Suprapubic skin (tissue), 4 donors: ENCODE data around the gene ATXN1. TPM values are rescaled to one million over a fixed set of nuclear protein-coding genes. Genes with fewer than 3 reads are reported as not detected.

Source experiments
- DNase-seq, 2 donors: peaks; one replicate each; pipeline ENCODE4 v3.0.0-alpha.2; 2019; ENCODE audit warnings: low spot score in 2 of 2
- H3K27ac ChIP-seq: fragments of 200-600 bp; sonication (generic); one replicate; pipeline ENCODE4 v1.5.1; 2019
- H3K27me3 ChIP-seq: fragments of 200-600 bp; sonication (generic); one replicate; pipeline ENCODE4 v1.5.1; 2019
- H3K36me3 ChIP-seq: fragments of 200-600 bp; sonication (generic); one replicate; pipeline ENCODE4 v1.5.1; 2019
- H3K4me1 ChIP-seq: fragments of 200-600 bp; sonication (generic); one replicate; pipeline ENCODE4 v1.5.1; 2019
- H3K4me3 ChIP-seq: fragments of 200-600 bp; sonication (generic); one replicate; pipeline ENCODE4 v1.5.1; 2019; ENCODE audit warnings: mild to moderate bottlenecking
- H3K9me3 ChIP-seq: fragments of 200-600 bp; sonication (generic); one replicate; pipeline ENCODE4 v1.5.1; 2019
- CTCF ChIP-seq, 2 donors: fragments of 200-600 bp in 1 of 2; fragments of 450-650 bp in 1 of 2; sonication (generic) in 1 of 2; IDR thresholded peaks; one replicate each; pipeline ENCODE4 v1.5.1; 2016 to 2019; ENCODE audit warnings: antibody characterized with exemption in 2 of 2, mild to moderate bottlenecking in 1 of 2, moderate library complexity in 1 of 2
- EP300 ChIP-seq: sonication (generic); formaldehyde crosslinking; IDR thresholded peaks from one replicate; pipeline ENCODE4 v1.6.1; 2017; ENCODE audit warnings: antibody characterized with exemption
- POLR2A ChIP-seq, 2 donors: fragments of 450-650 bp; IDR thresholded peaks; one replicate each; pipeline ENCODE4 v1.6.1; 2017; ENCODE audit warnings: antibody characterized with exemption in 2 of 2, mild to moderate bottlenecking in 2 of 2, moderate library complexity in 2 of 2
- POLR2AphosphoS5 ChIP-seq, 3 donors: sonication (generic); formaldehyde crosslinking; IDR thresholded peaks; one replicate each; pipeline ENCODE4 v1.6.1; 2017; ENCODE audit warnings: antibody characterized with exemption in 3 of 3
- WGBS: methylation state at CpG from one replicate; pipeline ENCODE4 v1.1.5; 2018; 5-methylcytosine and 5-hydroxymethylcytosine counted together
- total RNA-seq, 4 donors: library from RNA; depleted of rRNA; stranded (reverse); fragments of >200 nt; gene quantifications; one replicate each; pipeline ENCODE4 v1.1.0, GENCODE V29; 2016

ATXN1 gene
- total RNA-seq, 4 donors from 2014 or later: 32.8 to 95.4 (median 42.4) TPM

GRCh38 chr6:16251706-16252105 lies 509.6 kb downstream of the ATXN1 start:
- no peak overlapping the region for H3K27ac ChIP-seq
- WGBS: 80% methylated on average over 2 of the region's 2 CpGs
- no peak for DNase-seq
- no peaks in the 10 kb centered on the region for H3K27me3 ChIP-seq
- TF ChIP-seq CTCF (IDR thresholded peaks at IDR 0.05): no peak
- TF ChIP-seq POLR2AphosphoS5 (IDR thresholded peaks at IDR 0.05): no peak
- no peaks in the 10 kb centered on the region for H3K9me3 ChIP-seq
- H3K4me1 ChIP-seq: no peaks in the 10 kb centered on the region
- no peak overlapping the region for H3K4me3 ChIP-seq
- no peaks in the 10 kb centered on the region for H3K36me3 ChIP-seq

GRCh38 chr6:16249971-16250370 lies 511.3 kb downstream of the ATXN1 start:
- WGBS: no CpG with 5 or more reads among the region's 1 CpG
- Histone ChIP-seq H3K27me3 (no peaks in the 10 kb centered on the region), H3K27ac (peak overlapping the region; percentile 32), H3K4me3 (no peak overlapping the region), H3K36me3 (no peaks in the 10 kb centered on the region), H3K9me3 (no peaks in the 10 kb centered on the region), H3K4me1 (peaks cover 7% of the 10 kb centered on the region)
- no peak for DNase-seq
- TF ChIP-seq CTCF (IDR thresholded peaks at IDR 0.05): no peak
- TF ChIP-seq EP300: no peak
- no peak for TF ChIP-seq POLR2AphosphoS5 (IDR thresholded peaks at IDR 0.05)
- no peak for TF ChIP-seq POLR2A (IDR thresholded peaks at IDR 0.05)
